ENCODE measurements around the gene KCNK13.

DNA sequence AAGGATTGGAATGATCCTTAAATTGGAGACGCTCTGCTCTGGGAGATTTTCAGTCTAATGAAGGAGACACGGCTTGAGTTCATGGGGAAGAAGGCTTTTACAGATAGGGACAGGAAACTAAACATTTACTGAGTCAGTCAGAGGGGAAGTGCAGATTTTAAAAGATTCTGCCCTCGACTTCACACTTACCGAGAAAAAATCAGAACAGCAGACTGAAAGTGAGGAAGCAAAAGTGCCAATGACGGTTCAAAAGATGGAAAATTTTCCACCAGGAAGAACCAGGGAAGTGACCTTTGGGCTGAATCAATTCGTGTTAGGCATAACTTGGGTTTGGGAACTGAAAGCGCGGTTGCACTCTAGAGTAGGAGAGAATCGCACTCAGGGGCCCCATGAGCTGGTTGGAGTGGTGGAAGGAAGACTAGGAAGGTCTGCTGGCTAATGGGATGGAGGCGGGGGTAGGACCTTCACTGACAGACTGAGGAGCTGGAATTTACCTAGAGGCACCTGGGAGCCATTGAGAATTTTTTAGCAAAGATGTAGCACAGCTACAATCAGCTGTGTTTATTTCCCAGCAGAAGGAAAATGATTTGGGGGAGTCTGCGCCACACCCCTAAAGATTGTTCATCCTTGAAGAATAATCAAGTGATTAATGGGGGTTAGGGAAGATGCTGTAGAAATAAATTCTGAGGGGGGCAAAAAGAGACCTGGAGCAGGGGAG, 1.2 kb downstream of the KCNK13 start:
- no peak for TF ChIP-seq POLR2A (IDR thresholded peaks at IDR 0.05)
- TF ChIP-seq, protein P1, sequence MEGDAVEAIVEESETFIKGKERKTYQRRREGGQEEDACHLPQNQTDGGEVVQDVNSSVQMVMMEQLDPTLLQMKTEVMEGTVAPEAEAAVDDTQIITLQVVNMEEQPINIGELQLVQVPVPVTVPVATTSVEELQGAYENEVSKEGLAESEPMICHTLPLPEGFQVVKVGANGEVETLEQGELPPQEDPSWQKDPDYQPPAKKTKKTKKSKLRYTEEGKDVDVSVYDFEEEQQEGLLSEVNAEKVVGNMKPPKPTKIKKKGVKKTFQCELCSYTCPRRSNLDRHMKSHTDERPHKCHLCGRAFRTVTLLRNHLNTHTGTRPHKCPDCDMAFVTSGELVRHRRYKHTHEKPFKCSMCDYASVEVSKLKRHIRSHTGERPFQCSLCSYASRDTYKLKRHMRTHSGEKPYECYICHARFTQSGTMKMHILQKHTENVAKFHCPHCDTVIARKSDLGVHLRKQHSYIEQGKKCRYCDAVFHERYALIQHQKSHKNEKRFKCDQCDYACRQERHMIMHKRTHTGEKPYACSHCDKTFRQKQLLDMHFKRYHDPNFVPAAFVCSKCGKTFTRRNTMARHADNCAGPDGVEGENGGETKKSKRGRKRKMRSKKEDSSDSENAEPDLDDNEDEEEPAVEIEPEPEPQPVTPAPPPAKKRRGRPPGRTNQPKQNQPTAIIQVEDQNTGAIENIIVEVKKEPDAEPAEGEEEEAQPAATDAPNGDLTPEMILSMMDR (IDR thresholded peaks at IDR 0.05) = no peak
- TF ChIP-seq POLR2AphosphoS5 (IDR thresholded peaks at IDR 0.05) = no peak

Measured in breast epithelium (tissue), 3 donors.